ENCODE data around the gene LLGL1.
"Not testable (repeated sequence)": the region's sequence is repeated elsewhere in the genome, so short reads cannot be mapped to it uniquely, and the experiment has no call there.

Gene LLGL1

DNA sequence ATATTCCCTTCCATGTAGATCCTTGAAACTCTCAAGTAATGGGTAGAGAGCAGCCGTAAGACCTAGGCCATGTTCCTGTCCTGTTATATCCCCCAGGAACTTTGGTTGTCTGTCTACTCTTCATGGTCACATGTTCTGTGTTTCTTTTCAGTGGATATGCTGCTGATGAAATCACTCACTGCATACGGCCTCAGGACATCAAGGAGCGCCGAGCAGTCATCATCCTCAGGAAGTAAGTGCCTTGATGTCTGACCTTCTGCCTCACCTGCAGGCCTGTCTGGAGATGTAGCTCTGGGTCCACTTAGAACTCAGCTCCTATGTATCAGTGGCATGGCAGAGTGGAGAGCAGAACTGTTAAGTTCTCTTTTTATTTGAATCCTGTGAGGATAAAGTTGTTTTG lies 30.6 kb upstream of the LLGL1 start:
- DNase-seq: no peak

DNA sequence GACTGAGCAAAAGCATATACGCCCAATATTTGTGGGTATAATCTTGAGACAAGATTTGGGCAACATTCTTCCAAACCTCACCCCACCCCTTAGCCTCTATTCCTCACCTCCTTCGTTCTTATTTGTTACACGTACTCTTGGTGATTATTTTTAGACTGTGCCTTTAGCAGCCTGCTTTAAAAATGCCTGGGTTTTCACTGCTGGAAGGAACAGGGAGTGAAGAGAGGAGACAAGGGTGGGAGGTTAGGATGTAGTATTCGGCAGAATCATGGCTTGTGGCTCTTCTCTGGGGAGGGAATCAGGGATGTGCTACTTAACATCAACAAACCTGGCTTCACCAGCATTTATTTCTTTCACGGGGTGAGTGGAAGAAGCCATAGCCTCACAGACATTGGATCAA lies 30.2 kb upstream of the LLGL1 start:
- DNase-seq: no peak

DNA sequence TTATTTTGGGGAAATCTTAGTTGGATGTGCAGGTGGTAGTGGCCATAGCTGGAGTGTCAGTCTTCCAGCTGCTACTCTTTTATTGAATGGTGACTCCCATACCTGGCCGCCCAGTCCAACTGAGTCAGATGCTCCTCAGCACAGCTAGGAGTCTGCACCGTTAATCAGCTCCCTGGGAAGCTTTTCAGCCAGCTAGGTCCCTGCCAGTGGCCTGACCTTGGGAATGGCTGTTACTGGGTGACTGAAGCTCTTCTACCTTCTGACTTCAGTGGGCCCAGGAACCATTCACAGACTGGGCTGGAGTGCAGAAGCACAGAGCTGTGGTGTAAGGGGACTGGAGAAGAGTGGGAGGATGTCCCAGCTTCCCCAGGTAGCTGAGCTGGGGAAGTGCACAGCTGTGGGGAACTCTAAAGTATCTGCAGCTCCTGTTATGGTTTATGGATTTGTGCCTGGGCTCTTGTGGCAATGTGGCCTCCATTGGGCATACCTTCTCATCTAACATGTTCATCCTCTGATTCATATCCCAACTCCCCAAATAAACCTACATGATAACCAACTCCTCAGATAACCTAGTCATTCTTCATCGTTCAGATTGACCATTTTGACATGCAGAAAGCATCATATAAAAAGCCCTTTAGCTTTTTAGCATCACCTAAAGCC lies 27.8 kb upstream of the LLGL1 start:
- DNase-seq: no peak

DNA sequence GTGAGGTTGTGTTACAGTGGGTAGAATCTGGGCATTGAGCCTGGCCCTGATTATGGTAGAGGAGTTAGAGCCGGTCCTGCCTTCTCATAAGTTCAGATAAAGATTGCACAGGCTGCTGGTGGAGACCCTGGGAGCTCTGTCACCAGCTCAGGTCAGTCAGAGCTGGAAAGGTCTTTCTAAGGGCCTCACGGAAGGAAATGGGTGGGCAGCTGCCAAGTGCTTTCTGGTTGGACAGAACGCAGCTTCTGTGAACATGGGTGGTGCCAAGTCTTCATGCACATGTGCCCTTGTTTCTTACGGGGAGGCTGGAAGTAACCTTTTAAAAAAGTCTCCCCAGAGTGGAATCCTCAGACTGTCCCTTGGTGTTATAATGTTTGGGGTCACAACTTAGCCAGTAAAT lies 26.9 kb upstream of the LLGL1 start:
- no peak for DNase-seq

DNA sequence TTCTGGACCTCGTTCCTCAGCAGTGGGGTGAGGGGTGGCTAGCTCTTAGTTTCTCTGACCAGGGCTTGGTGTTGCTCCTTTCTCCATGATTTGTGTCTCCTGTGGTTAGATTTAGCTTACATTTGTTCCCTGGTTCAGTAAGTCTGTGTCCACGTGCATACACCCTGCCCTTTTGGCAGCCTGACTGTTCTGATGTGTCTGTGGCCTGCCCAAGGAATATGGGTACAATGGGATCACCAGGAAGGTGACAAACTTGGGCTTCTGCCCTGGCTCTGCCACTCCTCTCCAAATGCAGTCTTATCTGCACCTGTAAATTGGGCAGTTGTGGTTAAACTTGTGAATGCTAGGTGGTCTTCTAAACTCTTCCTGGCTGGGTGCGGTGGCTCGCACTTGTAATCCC lies 24.3 kb upstream of the LLGL1 start:
- DNase-seq: no peak

DNA sequence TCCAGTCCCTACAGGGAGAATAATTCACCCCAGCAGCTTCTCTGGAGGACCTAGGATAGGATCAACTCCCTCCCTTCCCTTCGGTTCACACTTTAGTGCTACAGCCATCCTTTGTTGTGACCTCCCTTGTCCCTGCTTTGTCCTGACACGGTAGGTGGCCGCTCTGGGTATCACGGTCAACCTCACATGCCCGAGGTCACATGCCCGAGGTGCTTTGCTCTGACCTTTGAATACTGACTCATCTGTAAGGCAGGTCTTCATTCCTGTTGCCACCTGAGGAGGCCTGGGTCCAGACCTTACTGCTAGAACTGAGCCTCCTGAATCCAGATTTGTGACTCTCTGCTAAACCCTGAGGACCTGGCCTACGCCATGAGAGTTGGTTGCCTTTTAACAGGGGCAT lies 22.1 kb upstream of the LLGL1 start:
- no peak for DNase-seq

DNA sequence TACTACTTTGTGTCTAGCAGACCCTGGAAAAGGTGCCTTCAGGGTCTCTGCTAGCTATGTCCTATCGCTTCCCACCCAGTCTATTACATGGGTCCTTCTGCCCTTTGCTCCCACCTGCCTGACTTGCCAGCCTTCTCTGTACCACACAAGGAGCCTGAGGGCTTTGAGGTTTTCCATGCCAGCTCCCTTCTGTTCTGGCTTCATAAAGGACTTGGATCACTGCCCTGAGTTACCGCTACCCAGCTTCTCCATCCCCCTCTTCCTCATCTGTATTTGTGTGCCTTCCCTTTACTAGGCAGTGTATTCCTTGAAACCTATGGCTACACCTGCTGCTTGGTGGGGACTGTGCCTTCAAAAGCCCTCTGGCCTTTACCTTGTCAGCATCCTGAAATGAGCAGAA lies 19.6 kb upstream of the LLGL1 start:
- DNase-seq: no peak

DNA sequence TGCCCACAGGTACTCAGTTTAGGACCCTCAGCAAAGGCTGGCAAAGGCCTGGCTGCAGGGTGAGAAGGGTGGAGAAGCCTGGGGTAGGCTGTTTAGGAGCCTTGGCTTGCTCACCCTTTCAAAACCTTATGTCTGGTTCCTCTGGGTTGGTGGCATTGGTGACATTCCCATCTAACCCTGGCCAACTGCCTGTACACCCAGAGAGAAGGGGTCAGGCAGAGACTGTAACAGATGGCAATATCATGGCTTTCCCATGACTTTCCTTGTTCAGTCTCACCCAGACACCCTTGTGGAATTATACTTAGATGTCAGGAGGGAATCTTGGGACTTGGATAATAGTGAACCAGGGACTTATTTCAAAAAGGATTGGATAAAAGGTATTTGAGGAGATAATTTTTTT lies 18.5 kb upstream of the LLGL1 start:
- DNase-seq: no peak

DNA sequence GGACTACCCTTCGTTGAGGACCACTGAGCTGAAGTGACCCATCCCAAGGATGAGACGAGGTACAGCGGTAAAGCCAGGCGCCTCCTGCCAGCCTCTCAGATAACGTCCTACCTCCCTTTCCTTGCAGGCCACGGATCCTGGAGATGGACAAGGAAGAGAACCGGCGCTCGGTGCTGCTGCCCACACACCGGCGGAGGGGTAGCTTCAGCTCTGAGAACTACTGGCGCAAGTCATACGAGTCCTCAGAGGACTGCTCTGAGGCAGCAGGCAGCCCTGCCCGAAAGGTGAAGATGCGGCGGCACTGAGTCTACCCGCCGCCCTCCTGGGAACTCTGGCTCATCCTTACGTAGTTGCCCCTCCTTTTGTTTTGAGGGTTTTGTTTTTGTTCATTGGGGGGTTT lies 17.3 kb upstream of the LLGL1 start:
- no peak for DNase-seq

DNA sequence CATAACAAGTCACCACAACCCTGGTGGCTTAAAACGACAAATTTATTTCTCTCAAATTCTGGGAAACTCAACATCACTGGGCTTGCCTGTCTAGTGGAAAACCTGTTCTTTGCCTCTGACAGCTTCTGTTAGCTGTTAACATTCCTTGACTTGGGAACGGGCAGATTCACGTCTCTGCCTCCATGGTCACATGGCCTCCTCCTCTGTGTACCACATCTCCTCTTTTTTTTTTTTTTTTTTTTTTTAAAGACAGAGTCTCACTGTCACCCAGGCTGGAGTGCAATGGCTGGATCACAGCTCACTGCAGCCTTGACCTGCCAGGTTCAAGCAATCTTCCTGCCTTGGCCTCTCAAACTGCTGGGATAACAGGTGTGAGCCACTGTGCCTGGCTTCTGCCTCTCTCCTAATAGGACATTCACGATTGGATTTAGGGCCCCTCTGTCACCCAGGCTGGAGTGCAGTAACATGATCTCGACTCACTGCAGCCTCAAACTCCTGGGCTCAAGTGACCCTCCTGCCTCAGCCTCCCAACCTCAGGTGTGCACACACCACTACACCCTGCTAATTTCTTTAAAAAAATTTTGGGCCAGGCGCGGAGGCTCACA lies 11.7 kb upstream of the LLGL1 start:
- DNase-seq: no peak

DNA sequence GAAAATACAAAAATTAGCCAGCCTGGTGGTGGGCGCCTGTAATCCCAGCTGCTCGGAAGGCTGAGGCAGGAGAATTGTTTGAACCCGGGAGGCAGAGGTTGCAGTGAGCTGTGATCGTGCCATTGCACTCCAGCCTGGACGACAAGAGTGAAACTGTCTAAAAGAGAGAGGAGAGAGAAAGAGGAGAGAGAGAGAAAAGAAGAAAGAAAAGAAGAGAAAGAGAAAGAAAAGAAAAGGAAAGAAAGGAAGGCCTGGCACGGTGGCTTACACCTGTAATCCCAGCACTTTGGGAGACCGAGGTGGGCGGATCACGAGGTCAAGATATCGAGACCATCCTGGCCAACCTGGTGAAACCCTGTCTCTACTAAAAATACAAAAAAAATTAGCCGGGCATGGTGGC lies 8.5 kb upstream of the LLGL1 start:
- not testable (repeated sequence) for DNase-seq

DNA sequence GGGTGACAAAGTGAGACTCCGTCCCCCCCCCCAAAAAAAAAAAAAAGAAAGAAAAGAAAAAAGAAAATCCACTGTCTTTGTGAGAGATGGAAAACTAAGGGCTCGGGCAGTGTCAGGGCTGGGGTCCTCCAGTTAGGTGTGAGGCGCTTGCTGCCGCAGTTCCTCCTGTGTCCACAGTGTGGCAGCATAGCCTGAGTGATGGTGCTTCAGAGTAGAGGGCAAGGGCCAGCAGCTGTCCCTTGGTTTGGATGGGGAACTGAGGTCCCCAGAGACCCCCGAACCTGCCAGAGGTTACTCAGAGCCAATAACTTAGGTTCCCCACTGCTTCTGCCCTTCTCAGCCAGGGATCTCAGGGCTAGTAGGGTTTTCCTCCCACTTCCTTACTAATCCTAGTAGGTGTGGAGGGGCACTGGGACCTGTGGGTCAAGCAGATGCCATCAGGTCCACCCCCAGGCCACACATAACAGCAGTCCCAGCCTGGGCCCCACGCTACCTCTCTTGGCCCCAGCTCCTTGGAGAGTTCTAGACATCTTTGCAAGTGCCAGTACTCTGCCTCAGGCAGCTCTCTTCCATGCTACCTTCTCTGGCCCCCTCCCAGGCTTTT lies 7.9 kb upstream of the LLGL1 start:
- DNase-seq: peak; percentile 48

DNA sequence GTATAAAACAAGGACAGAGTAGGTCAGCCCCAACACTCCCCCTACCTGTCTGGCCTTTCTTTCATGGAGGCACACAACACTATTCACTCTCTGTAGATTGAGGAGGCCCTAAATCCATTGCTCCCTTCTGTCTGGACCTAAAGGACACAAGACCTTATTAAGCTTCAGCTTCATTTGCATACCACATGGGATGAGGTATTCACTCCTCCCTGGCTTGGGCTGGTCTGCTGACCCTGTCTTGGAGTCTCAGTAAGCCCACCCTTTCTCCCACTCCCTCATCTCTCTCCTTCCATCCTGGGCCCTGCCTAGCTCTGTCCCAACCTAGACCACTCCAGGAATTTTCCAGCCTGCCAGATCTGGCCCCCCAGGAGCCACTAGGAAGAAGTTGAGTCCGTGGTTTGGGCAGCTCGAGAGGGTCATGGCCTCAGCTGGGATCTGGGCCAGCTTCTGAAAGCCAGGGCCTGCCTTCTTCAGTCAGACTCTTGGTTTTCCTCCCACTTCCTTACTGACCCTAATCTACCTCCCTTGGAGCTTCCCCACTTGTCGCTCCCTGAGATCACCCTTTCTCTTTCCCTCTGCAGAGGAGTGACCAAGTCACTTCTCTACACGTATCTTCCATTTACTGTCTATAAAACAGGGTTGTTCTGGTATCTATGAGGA lies 6.5 kb upstream of the LLGL1 start:
- no peak for DNase-seq

DNA sequence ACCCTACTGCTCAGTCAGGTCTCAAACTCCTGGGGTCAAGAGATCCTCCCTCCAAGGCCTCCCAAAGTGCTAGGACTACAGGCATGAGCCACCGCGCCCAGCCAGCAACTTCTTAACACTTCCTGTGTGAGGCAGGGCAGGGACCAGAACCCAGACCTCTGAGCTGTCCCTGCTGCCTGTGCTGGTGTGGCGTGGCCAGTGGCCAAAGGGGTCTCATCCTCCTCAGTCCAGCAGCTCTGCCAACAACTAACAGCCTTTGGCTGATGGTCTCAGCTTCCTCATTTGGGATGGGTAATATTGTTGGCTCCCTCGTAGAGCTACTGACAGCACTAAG lies 1.4 kb upstream of the LLGL1 start:
- DNase-seq: no peak

DNA sequence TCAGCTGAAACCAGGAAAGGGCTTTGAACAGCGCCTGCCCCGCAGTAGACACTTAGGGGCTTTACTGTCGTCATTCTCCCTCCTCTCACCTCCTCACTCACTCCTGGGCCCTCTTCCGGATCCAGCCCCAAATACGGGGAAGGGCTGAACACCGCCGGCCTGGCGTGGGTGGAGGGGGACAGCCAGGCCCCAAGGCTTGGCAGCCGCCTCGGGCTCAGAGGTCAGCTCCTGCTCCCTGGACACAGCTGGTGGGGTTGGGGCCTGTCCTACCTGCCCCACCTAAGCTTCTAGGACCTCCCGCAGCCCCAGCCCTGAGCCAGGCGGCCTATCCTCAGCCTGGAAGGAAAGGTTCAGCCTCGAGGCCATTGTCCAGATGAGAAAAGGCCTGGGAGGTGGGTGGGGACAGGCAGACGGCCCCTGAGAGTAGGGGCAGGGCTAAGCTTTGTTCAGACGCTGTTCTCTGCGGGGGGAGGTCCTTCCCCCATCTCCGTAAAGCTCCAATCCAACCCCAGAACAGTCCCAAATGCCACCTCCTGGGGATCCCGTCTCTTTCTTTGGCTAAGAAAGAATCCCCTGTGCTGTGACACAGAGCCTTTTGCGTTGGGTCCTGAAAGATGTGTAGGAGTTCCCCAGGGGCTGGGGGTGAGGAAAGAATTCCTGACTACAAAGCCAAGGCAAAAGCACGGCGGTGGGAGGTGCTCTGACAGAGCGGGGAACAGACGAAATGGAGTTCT lies 881 bp upstream of the LLGL1 start:
- DNase-seq: no peak

DNA sequence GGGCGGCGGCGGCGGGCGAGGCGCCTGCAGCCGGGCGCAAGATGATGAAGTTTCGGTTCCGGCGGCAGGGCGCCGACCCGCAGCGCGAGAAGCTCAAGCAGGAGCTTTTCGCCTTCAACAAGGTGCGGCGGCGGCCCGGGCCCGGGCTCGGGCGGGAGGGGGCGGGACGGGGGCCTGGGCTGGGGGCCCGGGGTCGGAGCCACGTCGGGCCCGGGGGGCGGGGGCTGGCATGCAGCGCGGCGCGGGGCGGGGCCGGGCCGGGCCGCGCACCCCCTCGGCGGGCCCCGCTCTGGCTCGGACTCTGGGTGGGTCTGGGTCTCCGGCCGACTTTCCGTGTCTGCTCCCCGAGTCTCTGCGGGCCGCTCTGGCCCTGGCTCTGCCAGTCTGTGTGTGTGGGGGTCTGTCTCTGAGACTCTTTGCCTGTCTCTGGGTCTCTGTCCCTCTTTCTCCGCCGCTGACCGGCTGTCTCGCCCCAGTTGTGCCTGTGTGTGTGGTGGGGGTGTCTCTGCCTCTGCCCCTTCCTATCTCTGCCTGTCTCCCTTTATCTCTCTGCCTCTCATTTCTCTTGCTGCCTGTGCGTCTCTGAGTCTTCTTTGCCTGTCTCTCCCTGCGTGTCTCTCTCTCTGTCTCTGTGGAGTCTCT lies 328 bp downstream of the LLGL1 start:
- peak; percentile 18 for DNase-seq

DNA sequence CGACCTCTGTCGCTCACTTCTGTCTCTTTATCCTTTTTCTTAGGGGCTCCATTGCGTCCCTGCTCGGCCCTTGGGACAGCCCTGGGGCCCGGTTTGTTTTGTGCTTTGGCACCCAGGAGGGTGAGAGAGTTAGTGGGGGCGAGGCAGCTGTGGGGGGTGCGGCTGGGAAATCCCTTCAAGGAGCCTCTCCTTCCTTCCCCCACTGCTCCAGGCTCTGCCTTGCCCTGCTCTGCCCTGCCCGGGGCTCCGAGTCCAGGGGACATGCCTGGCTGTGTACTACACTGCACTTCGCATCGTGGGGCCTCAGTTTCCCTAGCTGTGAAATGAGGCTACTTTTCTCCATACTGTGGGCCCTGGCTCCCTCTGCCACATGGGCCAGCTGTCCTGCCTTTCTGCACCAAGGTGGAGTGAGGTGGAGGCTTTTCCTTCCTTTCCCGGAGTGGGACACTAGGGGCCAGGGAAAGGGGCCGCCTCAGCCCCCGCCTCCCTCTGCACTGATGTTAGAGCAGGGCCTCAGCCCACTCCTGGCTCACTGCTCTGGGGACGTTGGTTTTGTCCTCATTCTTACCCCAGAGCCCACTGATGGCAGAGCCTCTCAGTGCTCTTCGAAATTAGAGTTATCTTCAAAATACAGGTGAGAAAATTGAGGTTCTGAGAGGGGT lies 980 bp downstream of the LLGL1 start:
- DNase-seq: no peak

DNA sequence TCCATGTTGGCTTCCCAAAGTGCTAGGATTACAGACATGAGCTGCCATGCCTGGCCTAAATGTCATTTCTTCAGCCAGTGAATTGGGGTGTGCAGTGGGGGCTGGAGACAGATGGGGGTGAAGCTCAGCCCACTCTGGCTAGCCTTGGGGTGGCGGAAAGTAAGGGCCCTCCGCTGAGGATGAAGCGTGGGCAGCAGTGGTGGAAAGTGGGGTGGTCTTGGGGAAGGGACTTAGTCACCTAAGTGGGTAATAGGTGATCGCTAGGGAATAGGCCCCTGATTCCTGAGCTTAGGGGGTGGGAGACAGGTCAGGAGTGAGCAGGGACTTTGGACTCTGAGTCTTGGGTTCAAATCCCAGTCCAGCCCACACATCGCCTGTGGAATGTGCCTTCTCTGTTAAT lies 2.2 kb downstream of the LLGL1 start:
- DNase-seq: no peak

DNA sequence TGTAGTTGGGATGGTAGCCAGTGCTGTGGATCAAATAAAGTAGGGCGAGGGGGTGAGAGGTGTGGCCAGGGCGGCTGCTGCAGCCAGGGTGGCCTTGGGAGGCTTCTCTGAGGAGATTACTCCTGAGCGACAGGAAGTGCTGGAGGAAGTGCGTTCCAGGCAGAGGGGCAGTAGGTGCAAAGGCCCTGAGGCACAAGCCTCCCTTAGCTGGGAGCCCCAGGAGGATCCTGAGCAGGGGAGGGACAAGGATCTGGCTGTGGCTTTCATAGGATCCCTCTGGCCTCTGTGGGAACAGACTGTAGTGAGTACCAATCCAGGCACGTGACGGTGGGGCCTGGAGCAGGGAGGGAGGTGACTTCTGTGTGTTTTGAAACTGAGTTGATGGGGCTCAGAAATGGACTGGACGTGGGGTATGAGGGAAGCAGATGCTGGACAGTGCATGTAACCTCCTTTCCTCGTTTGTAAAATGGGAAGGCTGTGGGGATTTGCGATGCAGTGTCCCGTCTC lies 2.8 kb downstream of the LLGL1 start:
- DNase-seq: no peak

DNA sequence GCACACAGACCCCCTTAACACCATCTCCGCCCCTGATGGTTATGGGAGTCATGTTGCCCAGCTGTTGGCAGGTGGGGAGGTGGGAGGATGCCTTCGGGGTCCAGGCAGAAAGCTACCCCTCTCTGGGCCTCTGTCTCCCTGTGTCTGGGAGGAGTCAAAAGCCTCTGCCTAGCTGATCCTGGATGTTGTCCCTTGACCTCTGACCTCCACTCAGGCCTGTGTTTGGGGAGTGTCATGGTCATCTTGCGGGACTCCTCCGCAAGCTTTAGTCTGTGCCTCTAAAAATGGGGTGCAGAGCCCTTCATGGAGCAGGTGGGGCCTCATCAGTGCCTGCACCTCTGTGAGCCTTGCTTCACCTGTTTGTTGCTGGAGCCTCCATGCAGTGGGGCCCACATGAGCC lies 3.8 kb downstream of the LLGL1 start:
- DNase-seq: no peak

DNA sequence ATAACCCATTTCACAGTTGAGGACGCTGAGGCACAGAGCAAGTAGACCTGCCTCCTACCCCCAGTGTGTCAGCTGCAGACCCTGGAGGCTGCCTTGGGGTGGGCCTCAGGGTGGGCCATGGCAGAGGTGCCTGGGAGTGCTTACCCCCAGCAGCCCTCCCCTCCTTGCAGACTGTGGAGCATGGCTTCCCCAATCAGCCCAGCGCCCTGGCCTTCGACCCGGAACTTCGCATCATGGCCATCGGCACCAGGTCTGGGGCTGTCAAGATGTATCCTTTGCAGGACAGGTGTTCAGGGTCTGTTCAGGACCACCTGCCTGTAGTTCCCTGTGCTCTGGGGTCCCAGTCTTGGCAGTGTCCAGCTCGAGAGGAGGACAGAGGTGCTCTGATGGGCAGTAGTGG lies 4.3 kb downstream of the LLGL1 start:
- DNase-seq: no peak

All from NCI-H2171 treated with DMSO at 0.1 percent for 48 hours (cell line).